PFSK-1 (cell line): ENCODE results near the gene SEC14L2.

Experiments used
- FOXP2 ChIP-seq: optimal IDR thresholded peaks from 2 replicates; pipeline ENCODE3; 2011; ENCODE audit warnings: borderline replicate concordance, control low read depth, inconsistent platforms; ENCODE audit not compliant: insufficient read depth; ENCODE audit errors: extremely low read length, extremely low read depth
- POLR2AphosphoS5 ChIP-seq: IDR thresholded peaks from 2 replicates; pipeline ENCODE4 v1.6.1; 2012; ENCODE audit warnings: low read depth, mild to moderate bottlenecking, control low read depth, low read length, moderate library complexity
- REST ChIP-seq, 2 experiments: IDR thresholded peaks; 2 replicates each; pipeline versions ENCODE4 v1.6.1 to v1.8.0; 2011 to 2012; ENCODE audit warnings: low read depth in 2 of 2, low read length in 2 of 2, control low read depth in 1 of 2, inconsistent platforms in 1 of 2, mild to moderate bottlenecking in 1 of 2, moderate library complexity in 1 of 2; ENCODE audit not compliant: insufficient read depth in 1 of 2
- SIN3A ChIP-seq: IDR thresholded peaks from 2 replicates; pipeline ENCODE4 v1.6.1; 2012; ENCODE audit warnings: mild to moderate bottlenecking, low read length, moderate library complexity, borderline replicate concordance; ENCODE audit not compliant: insufficient read depth
- TAF1 ChIP-seq: IDR thresholded peaks from 2 replicates; pipeline ENCODE4 v1.6.1; 2012; ENCODE audit warnings: low read length, control low read depth, borderline replicate concordance; ENCODE audit not compliant: insufficient read depth

Gene SEC14L2

DNA sequence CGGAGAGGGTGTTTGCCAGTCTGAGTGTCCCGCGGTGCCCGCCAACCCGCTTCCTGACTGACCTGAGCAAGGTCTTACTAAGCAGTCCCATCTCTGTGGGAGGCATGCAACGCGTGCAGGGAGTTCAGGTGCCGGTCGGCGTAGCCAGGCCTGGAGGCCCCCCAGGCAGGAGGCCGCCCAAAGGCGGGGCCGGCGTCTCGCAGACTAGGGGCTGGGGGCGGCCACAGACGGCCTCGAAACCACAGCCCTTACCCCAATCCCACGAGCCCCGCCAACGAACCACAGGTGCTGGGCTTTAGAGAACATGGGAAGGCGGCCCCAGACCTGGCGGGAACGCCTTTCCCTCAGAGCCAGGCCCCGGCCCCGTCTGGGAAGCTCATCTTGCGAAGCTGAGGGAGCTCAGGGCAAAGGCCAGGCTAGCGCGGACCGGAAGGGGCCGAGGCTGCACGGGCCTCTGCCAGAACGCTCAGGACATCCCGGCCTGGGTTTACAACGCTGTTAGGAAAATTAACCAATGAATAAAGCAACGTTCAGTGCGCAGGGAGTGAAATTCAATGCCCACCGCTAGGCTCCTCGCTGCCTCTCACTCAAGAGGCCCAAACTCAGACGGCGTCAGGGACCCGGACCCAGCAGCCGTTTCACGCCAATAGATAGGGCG is 26.6 kb downstream of the SEC14L2 start:
- no peak for TF ChIP-seq FOXP2
- TF ChIP-seq SIN3A: 0 out of 2 replicates have a peak, but pooled peaks have one; percentile 33
- 0 out of 2 replicates have a peak, but pooled peaks have one; percentile 35 for TF ChIP-seq TAF1
- TF ChIP-seq POLR2AphosphoS5: peak; percentile 69; the same call in 1 of the 2 replicates

DNA sequence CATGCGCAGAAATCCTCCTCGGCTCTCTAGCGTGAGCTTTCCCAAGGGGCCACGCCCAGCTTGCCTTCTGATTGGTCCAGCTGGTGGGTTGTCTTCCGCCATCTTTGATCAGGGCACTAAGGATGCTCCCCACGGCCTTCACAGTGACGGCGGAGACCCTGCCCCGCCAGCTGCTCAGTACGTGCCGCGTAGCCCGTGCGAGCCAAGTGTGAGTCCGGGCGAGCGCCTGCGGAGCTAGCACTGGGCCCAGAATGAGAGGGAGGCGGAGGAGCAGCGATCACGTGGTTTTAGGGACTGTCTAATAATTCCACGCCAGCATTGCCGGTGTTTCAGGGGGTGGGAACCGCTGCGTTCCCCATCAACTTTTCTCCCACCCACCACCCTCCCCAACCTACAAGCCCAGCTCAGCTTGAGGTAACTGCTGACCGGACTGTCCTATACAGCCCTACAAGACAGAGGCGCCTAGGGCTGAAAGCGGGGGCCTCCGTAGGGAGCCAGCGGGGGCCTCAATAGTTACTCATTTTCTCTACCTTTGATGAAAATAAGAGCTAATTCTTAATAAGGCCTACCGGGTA is 27.2 kb downstream of the SEC14L2 start:
- TF ChIP-seq POLR2AphosphoS5: peak; percentile 64
- TF ChIP-seq TAF1: peak; percentile 60; the same call in 1 of the 2 replicates
- TF ChIP-seq SIN3A: no peak
- peak; percentile 88 for TF ChIP-seq FOXP2
- no peak; a peak in 1 of 4 replicates for TF ChIP-seq REST (IDR thresholded peaks at IDR 0.05; ENCODE audit: insufficient read depth in 1 of 2, low read depth in 2 of 2, low read length in 2 of 2)

GRCh38 chr22:30424534-30425326 is 27.9 kb downstream of the SEC14L2 start:
- TF ChIP-seq REST (IDR thresholded peaks at IDR 0.05; ENCODE audit: insufficient read depth in 1 of 2, low read depth in 2 of 2, low read length in 2 of 2) (no peak), POLR2AphosphoS5 (no peak), SIN3A (no peak), TAF1 (no peak), FOXP2 (no peak)

GRCh38 chr22:30425327-30425615 is 28.5 kb downstream of the SEC14L2 start:
- TF ChIP-seq TAF1 (no peak), POLR2AphosphoS5 (0 out of 2 replicates have a peak, but pooled peaks have one; percentile 6)

GRCh38 chr22:30425616-30426387 is 29.0 kb downstream of the SEC14L2 start, which contains the start of gene MTFP1:
Gene MTFP1 (plus strand): TSS chr22:30425768. CDS start chr22:30425880, 112 bp downstream.
- 0 out of 2 replicates have a peak, but pooled peaks have one; percentile 21 for TF ChIP-seq TAF1
- TF ChIP-seq FOXP2: no peak
- TF ChIP-seq REST (IDR thresholded peaks at IDR 0.05; ENCODE audit: insufficient read depth in 1 of 2, low read depth in 2 of 2, low read length in 2 of 2): no peak
- peak; percentile 59 for TF ChIP-seq POLR2AphosphoS5
- no peak for TF ChIP-seq SIN3A
